ENCODE data around the gene ODR4.

DNA sequence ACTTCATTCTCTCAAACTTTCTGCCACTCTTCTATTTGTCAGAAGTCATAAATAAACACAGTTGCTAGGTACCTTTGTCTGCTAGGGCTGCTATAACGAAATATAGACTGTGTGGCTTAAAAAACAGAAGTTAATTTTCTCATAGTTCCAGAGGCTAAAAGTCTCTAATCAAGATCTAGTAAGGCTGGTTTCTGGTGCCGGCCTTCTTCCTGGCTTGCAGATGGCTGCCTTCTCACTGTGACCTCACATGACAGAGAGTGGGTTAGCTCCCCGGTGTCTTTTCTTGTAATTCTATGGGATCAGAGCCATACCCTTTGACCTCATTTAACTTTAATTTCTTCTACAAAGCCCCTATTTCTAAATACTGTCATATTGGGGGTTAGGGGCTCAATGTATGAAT is 79.3 kb downstream of the ODR4 start:
- TF ChIP-seq POLR2A (IDR thresholded peaks at IDR 0.05): no peak
- TF ChIP-seq POLR2AphosphoS5 (IDR thresholded peaks at IDR 0.05): no peak
- TF ChIP-seq, protein P1, sequence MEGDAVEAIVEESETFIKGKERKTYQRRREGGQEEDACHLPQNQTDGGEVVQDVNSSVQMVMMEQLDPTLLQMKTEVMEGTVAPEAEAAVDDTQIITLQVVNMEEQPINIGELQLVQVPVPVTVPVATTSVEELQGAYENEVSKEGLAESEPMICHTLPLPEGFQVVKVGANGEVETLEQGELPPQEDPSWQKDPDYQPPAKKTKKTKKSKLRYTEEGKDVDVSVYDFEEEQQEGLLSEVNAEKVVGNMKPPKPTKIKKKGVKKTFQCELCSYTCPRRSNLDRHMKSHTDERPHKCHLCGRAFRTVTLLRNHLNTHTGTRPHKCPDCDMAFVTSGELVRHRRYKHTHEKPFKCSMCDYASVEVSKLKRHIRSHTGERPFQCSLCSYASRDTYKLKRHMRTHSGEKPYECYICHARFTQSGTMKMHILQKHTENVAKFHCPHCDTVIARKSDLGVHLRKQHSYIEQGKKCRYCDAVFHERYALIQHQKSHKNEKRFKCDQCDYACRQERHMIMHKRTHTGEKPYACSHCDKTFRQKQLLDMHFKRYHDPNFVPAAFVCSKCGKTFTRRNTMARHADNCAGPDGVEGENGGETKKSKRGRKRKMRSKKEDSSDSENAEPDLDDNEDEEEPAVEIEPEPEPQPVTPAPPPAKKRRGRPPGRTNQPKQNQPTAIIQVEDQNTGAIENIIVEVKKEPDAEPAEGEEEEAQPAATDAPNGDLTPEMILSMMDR (IDR thresholded peaks at IDR 0.05): no peak

Data from upper lobe of left lung (tissue), 4 donors.